HepG2 (cell line): ENCODE results near the gene TXNL4B. TPM values are rescaled to one million over a fixed set of nuclear protein-coding genes. Genes with fewer than 3 reads are reported as not detected.

Experiments
- ATAC-seq: fragments of 200-7000 bp; cut with Tn5 transposase; 3 replicates; pipeline ENCODE4 v1.9.1; 2020; ENCODE audit warnings: mild to moderate bottlenecking, moderate library complexity
- BruUV-seq: library from RNA; stranded (reverse); fragments of 400-500 nt; replicated peaks from 2 replicates; lab custom pipeline; 2021; lab: Mats Ljungman, UMichigan
- CTCF ChIA-PET: fragments of 300-600 bp; formaldehyde crosslinking; extraction: SDS; loops from one replicate; lab custom pipeline; 2021; ENCODE audit warnings: low total read pairs, inconsistent platforms, low intra/inter-chr PET ratio; lab: Yijun Ruan, JAX
- POLR2A ChIA-PET: fragments of 350-600 bp; sonication (Branson Sonifier 250); formaldehyde crosslinking; loops from one replicate; lab custom pipeline; 2020; ENCODE audit warnings: antibody characterized with exemption, inconsistent platforms; lab: Yijun Ruan, JAX
- DNase-seq: peaks from one replicate; pipeline ENCODE4 v3.0.0-alpha.2; 2015; ENCODE audit warnings: low spot score
- FAIRE-seq: peaks from 3 replicates; lab custom pipeline; 2011; peaks lifted over from hg19 to GRCh38; lab: Jason Lieb, UNC
- H2AFZ ChIP-seq: one replicate; pipeline ENCODE4 v1.6.1; 2011; ENCODE audit warnings: low read length, inconsistent platforms
- H3K27ac ChIP-seq: fragments of 300-600 bp; 3 replicates; pipeline ENCODE4 v1.8.0; 2011; ENCODE audit warnings: mixed run types, mild to moderate bottlenecking, mixed read lengths, low read length, inconsistent platforms; ENCODE audit not compliant: insufficient read depth; ENCODE audit errors: extremely low read length
- H3K27me3 ChIP-seq, 2 experiments: fragments of 200-600 bp in 1 of 2; 2 replicates in 1 of 2; 3 replicates in 1 of 2; pipeline versions ENCODE4 v1.6.0 to v1.8.0; 2011; ENCODE audit warnings: low read length in 2 of 2, mild to moderate bottlenecking in 2 of 2, moderate library complexity in 2 of 2, inconsistent platforms in 1 of 2; ENCODE audit not compliant: insufficient read depth in 2 of 2, control insufficient read depth in 1 of 2
- H3K36me3 ChIP-seq, 2 experiments: fragments of 200-600 bp in 1 of 2; replicated peaks in 1 of 2; 2 replicates in 1 of 2; 3 replicates in 1 of 2; pipeline versions ENCODE4 v1.5.1 to v1.8.0; 2011; ENCODE audit warnings: low read length in 2 of 2, inconsistent platforms in 1 of 2; ENCODE audit not compliant: insufficient read depth in 2 of 2, control insufficient read depth in 1 of 2
- H3K4me1 ChIP-seq: 2 replicates; pipeline ENCODE4 v1.5.1; 2012; ENCODE audit warnings: low read length, inconsistent platforms; ENCODE audit not compliant: insufficient read depth
- H3K4me2 ChIP-seq: 2 replicates; pipeline ENCODE4 v1.6.0; 2011; ENCODE audit warnings: low read depth, low read length, inconsistent platforms
- H3K4me3 ChIP-seq, 3 experiments: fragments of 200-600 bp in 1 of 3; sonication (generic), shearing (Covaris generic) in 1 of 3; replicated peaks in 1 of 3; 2 replicates each; pipeline ENCODE4 v1.5.1; 2011 to 2016; ENCODE audit warnings: low read length in 3 of 3, inconsistent platforms in 2 of 3, low read depth in 2 of 3, mild to moderate bottlenecking in 2 of 3, control low read depth in 1 of 3, mixed read lengths in 1 of 3; ENCODE audit not compliant: insufficient read depth in 1 of 3
- H3K79me2 ChIP-seq: one replicate; pipeline ENCODE4 v1.6.1; 2011; ENCODE audit warnings: low read length, inconsistent platforms; ENCODE audit not compliant: insufficient read depth
- H3K9ac ChIP-seq: 2 replicates; pipeline ENCODE4 v1.6.0; 2011; ENCODE audit warnings: mild to moderate bottlenecking, low read depth, low read length, inconsistent platforms; ENCODE audit not compliant: insufficient read depth
- H3K9me3 ChIP-seq: 2 replicates; pipeline ENCODE4 v1.5.1; 2012; ENCODE audit warnings: mild to moderate bottlenecking, low read length
- H4K20me1 ChIP-seq: 2 replicates; pipeline ENCODE4 v1.6.0; 2011; ENCODE audit warnings: inconsistent platforms, mild to moderate bottlenecking, low read length, moderate library complexity; ENCODE audit not compliant: insufficient read depth
- AGO2 ChIP-seq: fragments of 200-400 bp; formaldehyde crosslinking; optimal IDR thresholded peaks from 2 replicates; pipeline ENCODE3; 2017; ENCODE audit warnings: mild to moderate bottlenecking, low read depth, low read length, moderate library complexity
- RERE ChIP-seq: IDR thresholded peaks from 2 replicates; pipeline ENCODE4 v1.6.1; 2016; ENCODE audit warnings: low read depth, missing genetic modification reagents, missing compliant biosample characterization
- ZNF3 ChIP-seq: IDR thresholded peaks from 2 replicates; pipeline ENCODE4 v1.7.0; 2017; ENCODE audit warnings: inconsistent platforms
- WGBS: methylation state at CpG from one replicate; pipeline ENCODE4 v1.1.6; 2017; ENCODE audit warnings: low lambda C conversion rate; 5-methylcytosine and 5-hydroxymethylcytosine counted together
- in situ Hi-C: cut with HindIII; loops from 2 replicates; pipeline ENCODE4 v1.10.0; 2017; ENCODE audit warnings: low pct_unique_long_range_greater_than_20kb; ENCODE audit not compliant: extremely low pct_ligation_motif_present
- intact Hi-C: fragments of 100-400 bp; cut with micrococcal nuclease; formaldehyde crosslinking; loops from one replicate; pipeline ENCODE4 v1.10.0; 2022; ENCODE audit not compliant: unreplicated experiment
- polyA plus RNA-seq, 8 experiments: library from polyadenylated mRNA; depleted of rRNA in 3 of 8; stranded (reverse) in 7 of 8; unstranded in 1 of 8; fragments of >200 nt; fragmentation: Illumina TruSeq in 4 of 8; extraction: Trizol in 4 of 8; gene quantifications; 2 replicates each; pipeline versions ENCODE4 v1.2.1 to v1.2.3, GENCODE V29; 2011 to 2016; ENCODE audit warnings: low read depth in 4 of 8, missing spikeins in 1 of 8, mixed read lengths in 1 of 8; ENCODE audit not compliant: insufficient read depth in 1 of 8
- total RNA-seq, 5 experiments: library from RNA; depleted of rRNA; stranded (reverse); fragments of >200 nt; fragmentation: Illumina TruSeq; extraction: Trizol; gene quantifications; 2 replicates each; pipeline ENCODE4 v1.2.3, GENCODE V29; 2016; ENCODE audit warnings: low read depth in 1 of 5

TXNL4B gene
- total and polyA plus RNA-seq, 2 of the 13 experiments (the other 11 are each of a cell fraction or from before 2014, with no cell fraction given) = 17.4 to 18.3 TPM

- no peak for DNase-seq
- Histone ChIP-seq H3K27me3 (no peaks in the 10 kb centered on the region), H3K4me3 (no peak overlapping the region), H3K36me3 (peaks cover 50 to 56% of the 10 kb centered on the region in 2 experiments), H3K79me2 (no peaks in the 10 kb centered on the region), H4K20me1 (no peaks in the 10 kb centered on the region), H2AFZ (no peak overlapping the region), H3K9ac (no peak overlapping the region), H3K9me3 (no peaks in the 10 kb centered on the region), H3K4me2 (no peak overlapping the region), H3K4me1 (no peaks in the 10 kb centered on the region), H3K27ac (no peak overlapping the region)
- in situ Hi-C loops = no loop called here
- ChIA-PET POLR2A (no interaction called here), CTCF (no interaction called here)
- TF ChIP-seq ZNF3 = no peak
- TF ChIP-seq RERE (CRISPR knock-in tag) = no peak
- TF ChIP-seq AGO2 = peak; percentile 57
- intact Hi-C loops = no loop called here
- FAIRE-seq = no peak
- ATAC-seq = peak; percentile 11; the same call in 2 of the 3 replicates
- 97% methylated on average over 15 of the region's 15 CpGs for WGBS
- no TSS peak for BruUV-seq
Measured at GRCh38 chr16:72112452-72112792, 19.0 kb upstream of the TXNL4B start.
